ENCODE results near the gene N4BP2L1.

Gene N4BP2L1

GRCh38 chr13:32426191-32426989 lies 1.5 kb downstream of the N4BP2L1 start:
- DNase-seq (ENCODE audit: low spot score in 2 of 2): peak; percentile 42 to 61
- no peaks in the 10 kb centered on the region for H3K27me3 Mint-ChIP-seq
- peaks cover 33% of the 10 kb centered on the region for H3K4me1 Mint-ChIP-seq

DNA sequence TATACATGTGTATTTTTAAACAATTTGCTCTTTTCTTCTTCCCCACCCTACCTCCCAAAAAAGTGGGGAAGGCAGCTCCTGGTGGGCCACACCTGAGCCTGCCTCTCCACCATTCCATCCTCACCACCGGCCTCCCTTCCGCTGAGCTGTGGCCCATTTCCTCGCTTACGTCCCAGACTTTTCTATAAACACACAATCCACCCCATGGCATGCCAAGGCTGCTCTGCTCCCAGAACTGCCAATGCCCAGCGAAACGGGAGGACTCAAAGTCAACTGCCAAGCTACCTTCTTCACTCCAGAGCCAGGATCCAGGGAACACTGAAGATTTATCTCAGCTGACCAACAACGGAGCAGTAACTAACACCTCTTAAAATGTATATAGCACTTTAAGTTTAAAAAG lies 2.8 kb downstream of the N4BP2L1 start:
- peaks cover 33% of the 10 kb centered on the region for H3K4me1 Mint-ChIP-seq
- peak overlapping the region; percentile 100 for H3K27ac Mint-ChIP-seq
- no peak for DNase-seq (ENCODE audit: low spot score in 2 of 2)
- no peak for ATAC-seq (ENCODE audit: low read depth)
- H3K27me3 Mint-ChIP-seq: no peaks in the 10 kb centered on the region
- peaks cover 21% of the 10 kb centered on the region for H3K36me3 Mint-ChIP-seq
- peak overlapping the region; percentile 32 for H3K4me3 Mint-ChIP-seq
- no peaks in the 10 kb centered on the region for H3K9me3 Mint-ChIP-seq

More at GRCh38 chr13:32426191-32426989, 1.5 kb downstream of the N4BP2L1 start:
- ATAC-seq (ENCODE audit: low read depth): peak; percentile 53
- Mint-ChIP-seq H3K9me3 (no peaks in the 10 kb centered on the region), H3K27ac (peak overlapping the region; percentile 100), H3K36me3 (peaks cover 15% of the 10 kb centered on the region), H3K4me3 (peak overlapping the region; percentile 98)

DNA sequence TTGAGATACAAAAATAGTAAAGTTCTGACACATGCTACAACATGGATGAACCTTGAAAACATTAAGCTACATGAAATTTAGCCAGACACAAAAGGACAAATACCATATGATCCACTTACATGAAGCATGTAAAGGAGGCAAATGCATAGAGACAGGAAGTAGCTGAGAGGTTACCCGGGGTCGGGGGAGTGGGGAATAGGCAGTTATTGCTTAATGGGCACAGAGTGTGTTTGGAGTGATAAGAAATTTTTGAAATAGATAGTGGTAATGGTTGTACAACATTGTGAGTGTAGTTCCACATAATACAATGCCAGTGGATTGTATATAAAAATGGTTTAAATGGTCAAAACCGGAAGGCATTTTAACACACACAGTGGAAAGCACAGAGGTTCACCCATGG lies 4.3 kb downstream of the N4BP2L1 start:
- Mint-ChIP-seq H3K4me1 (peaks cover 30% of the 10 kb centered on the region), H3K27me3 (no peaks in the 10 kb centered on the region), H3K27ac (no peak overlapping the region), H3K4me3 (no peak overlapping the region), H3K36me3 (peaks cover 31% of the 10 kb centered on the region), H3K9me3 (no peaks in the 10 kb centered on the region)
- ATAC-seq (ENCODE audit: low read depth) (no peak), DNase-seq (ENCODE audit: low spot score in 2 of 2) (no peak)

- ATAC-seq (ENCODE audit: low read depth): no peak
- no peak for DNase-seq (ENCODE audit: low spot score in 2 of 2)
- no peaks in the 10 kb centered on the region for H3K27me3 Mint-ChIP-seq
- H3K4me3 Mint-ChIP-seq: no peak overlapping the region
- no peak overlapping the region for H3K27ac Mint-ChIP-seq
- peaks cover 15% of the 10 kb centered on the region for H3K4me1 Mint-ChIP-seq
- no peaks in the 10 kb centered on the region for H3K9me3 Mint-ChIP-seq
- H3K36me3 Mint-ChIP-seq: peaks cover 41% of the 10 kb centered on the region
These were observed 8.1 kb downstream of the N4BP2L1 start for GRCh38 chr13:32419862-32420261.

- H3K4me3 Mint-ChIP-seq: no peak overlapping the region
- H3K27me3 Mint-ChIP-seq: no peaks in the 10 kb centered on the region
- ATAC-seq (ENCODE audit: low read depth) (no peak), DNase-seq (ENCODE audit: low spot score in 2 of 2) (no peak)
- H3K9me3 Mint-ChIP-seq: no peaks in the 10 kb centered on the region
- no peak overlapping the region for H3K27ac Mint-ChIP-seq
- H3K36me3 Mint-ChIP-seq: peaks cover 37% of the 10 kb centered on the region
- H3K4me1 Mint-ChIP-seq: peaks cover 7% of the 10 kb centered on the region
These were observed 9.9 kb downstream of the N4BP2L1 start for GRCh38 chr13:32417995-32418394.

DNA sequence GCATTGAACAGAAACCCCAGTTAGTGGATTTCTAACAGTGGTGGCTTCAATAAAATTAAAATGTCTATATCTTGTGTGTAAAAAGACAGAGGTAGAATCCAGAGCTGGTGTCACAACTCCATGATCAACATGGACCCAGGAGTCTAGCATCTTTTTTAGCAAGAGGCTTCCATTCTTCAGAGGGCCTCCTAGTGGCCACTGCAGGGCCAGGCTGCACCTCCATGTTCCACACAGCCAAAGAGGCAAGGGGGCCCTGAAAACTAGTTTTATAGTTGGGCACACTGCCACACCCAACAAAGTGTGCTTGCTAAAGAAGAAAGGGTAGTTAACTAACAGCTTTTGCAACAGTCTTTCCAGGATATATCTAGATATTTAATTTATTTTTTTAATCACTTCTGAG lies 12.9 kb downstream of the N4BP2L1 start:
- peaks cover 23% of the 10 kb centered on the region for H3K36me3 Mint-ChIP-seq
- no peak overlapping the region for H3K27ac Mint-ChIP-seq
- DNase-seq (ENCODE audit: low spot score in 2 of 2): no peak
- peak; percentile 45 for ATAC-seq (ENCODE audit: low read depth)
- peaks cover 7% of the 10 kb centered on the region for H3K4me1 Mint-ChIP-seq
- H3K9me3 Mint-ChIP-seq: no peaks in the 10 kb centered on the region
- no peaks in the 10 kb centered on the region for H3K27me3 Mint-ChIP-seq
- H3K4me3 Mint-ChIP-seq: no peak overlapping the region

- Mint-ChIP-seq H3K4me1 (peaks cover 10% of the 10 kb centered on the region), H3K9me3 (no peaks in the 10 kb centered on the region), H3K27ac (no peak overlapping the region)
These were observed 13.3 kb downstream of the N4BP2L1 start for GRCh38 chr13:32414580-32414979.

DNA sequence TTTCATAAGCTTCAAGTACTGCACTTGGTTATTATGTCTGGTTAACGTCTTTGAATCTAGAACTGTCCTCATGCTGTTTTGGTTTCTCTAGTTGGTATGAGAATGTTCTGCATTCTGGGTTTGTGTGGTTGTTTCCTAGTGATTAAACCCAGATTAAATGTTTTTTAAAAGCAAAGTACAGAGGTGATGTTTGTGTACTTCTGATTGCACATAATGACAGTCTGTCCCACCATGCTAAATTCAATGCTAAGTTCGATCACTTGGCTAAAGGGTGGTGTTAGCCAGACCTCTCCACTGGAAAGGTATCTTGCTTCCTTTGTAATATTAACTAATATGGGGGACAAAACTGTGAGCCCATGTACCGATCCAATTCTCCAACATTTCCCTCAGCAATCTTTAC lies 14.6 kb downstream of the N4BP2L1 start:
- DNase-seq (ENCODE audit: low spot score in 2 of 2): no peak
- Mint-ChIP-seq H3K27me3 (no peaks in the 10 kb centered on the region), H3K9me3 (no peaks in the 10 kb centered on the region), H3K4me3 (no peak overlapping the region), H3K36me3 (peaks cover 20% of the 10 kb centered on the region), H3K4me1 (peaks cover 15% of the 10 kb centered on the region), H3K27ac (no peak overlapping the region)
- no peak for ATAC-seq (ENCODE audit: low read depth)

More at GRCh38 chr13:32414580-32414979, 13.3 kb downstream of the N4BP2L1 start:
- Mint-ChIP-seq H3K27me3 (no peaks in the 10 kb centered on the region), H3K4me3 (no peak overlapping the region), H3K36me3 (peaks cover 21% of the 10 kb centered on the region)
- no peak for ATAC-seq (ENCODE audit: low read depth)
- no peak for DNase-seq (ENCODE audit: low spot score in 2 of 2)

DNA sequence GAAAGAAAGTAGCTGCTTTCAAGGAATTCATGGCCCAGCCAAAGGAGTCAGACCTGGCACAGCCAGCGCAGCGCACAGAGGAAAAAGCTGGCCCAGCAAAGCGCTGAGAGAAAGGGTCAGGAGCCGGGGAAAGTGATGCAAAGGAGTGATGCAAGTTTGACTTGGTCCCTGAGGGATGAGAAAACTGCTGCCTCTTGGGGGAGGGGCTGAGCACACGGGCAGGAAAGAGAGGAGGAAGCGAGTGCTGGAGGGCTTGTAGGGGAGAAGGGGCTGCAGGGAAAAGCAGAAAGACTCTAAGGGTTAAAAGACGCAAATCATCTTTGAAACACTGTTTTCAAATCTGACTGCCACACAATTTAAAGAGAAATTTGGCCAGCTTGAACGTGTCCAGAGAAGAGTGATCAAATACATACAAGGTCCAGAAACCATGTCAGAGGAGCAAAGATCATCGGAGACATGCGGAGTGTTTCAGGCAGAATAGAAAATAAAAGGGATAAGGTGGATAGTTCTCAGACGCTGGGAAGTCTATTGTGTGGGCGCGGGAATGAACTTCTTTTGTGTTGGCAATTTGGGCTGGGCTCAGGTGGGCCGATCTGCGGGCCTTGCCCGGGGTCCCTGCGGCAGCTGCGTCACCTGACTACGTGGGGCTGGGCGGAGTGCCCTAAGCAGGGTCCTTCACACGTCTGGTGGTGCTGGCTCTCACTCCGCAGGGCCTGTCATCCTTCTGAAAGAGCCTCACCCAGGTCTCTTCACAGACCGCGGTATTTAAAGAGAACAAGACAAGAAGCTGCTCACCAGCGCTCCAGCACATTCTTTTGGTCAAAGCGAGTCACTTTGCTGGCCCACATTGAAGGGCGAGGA lies 18.1 kb downstream of the N4BP2L1 start:
- Mint-ChIP-seq H3K9me3 (no peaks in the 10 kb centered on the region), H3K4me3 (no peak overlapping the region), H3K27me3 (no peaks in the 10 kb centered on the region), H3K27ac (no peak overlapping the region), H3K36me3 (peaks cover 30% of the 10 kb centered on the region), H3K4me1 (peaks cover 16% of the 10 kb centered on the region)
- DNase-seq (ENCODE audit: low spot score in 2 of 2) (no peak), ATAC-seq (ENCODE audit: low read depth) (no peak)

GRCh38 chr13:32409001-32409313 lies 19.0 kb downstream of the N4BP2L1 start:
- peaks cover 16% of the 10 kb centered on the region for H3K4me1 Mint-ChIP-seq
- H3K9me3 Mint-ChIP-seq: no peaks in the 10 kb centered on the region
- no peaks in the 10 kb centered on the region for H3K27me3 Mint-ChIP-seq
- peaks cover 30% of the 10 kb centered on the region for H3K36me3 Mint-ChIP-seq
- DNase-seq (ENCODE audit: low spot score in 2 of 2) (no peak), ATAC-seq (ENCODE audit: low read depth) (no peak)
- no peak overlapping the region for H3K4me3 Mint-ChIP-seq
- peak overlapping the region; percentile 12 for H3K27ac Mint-ChIP-seq

DNA sequence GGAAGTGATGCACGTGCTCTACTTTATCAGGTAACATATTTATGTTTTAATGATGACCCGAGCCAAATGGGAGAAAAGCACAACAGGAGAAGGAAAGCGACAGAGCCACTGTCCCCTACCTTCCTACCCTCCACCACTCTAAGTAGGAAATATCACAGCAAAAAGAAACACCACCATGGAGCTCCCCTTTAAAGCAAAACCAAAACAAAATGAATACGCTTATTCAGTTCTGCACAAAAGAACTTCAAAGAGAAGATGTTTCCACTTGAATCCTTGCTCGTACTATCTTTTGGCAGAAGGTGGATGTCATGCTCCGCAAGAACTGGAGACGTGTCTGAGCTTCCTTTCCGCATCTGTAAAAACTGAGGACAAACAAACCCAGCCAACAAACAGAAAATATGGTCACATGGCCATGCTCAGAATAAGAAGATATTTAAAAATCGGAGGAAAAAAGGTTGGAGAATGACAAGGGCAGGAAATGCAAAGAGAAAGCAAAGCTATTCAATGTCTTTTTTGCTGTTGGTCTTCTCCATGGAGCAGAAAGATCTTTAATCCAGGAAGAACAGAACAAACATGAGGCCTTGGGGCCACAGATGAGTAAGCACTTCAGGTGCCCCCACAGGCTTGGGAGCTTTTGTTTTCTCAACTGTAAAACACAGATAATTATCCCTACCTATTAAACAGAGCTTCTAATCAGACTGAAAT lies 19.5 kb downstream of the N4BP2L1 start:
- no peak for DNase-seq (ENCODE audit: low spot score in 2 of 2)
- H3K27ac Mint-ChIP-seq: peak overlapping the region; percentile 12
- H3K27me3 Mint-ChIP-seq: no peaks in the 10 kb centered on the region
- peaks cover 30% of the 10 kb centered on the region for H3K36me3 Mint-ChIP-seq
- no peak for ATAC-seq (ENCODE audit: low read depth)
- H3K4me3 Mint-ChIP-seq: no peak overlapping the region
- H3K4me1 Mint-ChIP-seq: peaks cover 16% of the 10 kb centered on the region
- H3K9me3 Mint-ChIP-seq: no peaks in the 10 kb centered on the region

- H3K4me3 Mint-ChIP-seq: no peak overlapping the region
These were observed 20.1 kb downstream of the N4BP2L1 start for GRCh38 chr13:32407854-32408253.

GRCh38 chr13:32403108-32403507 lies 24.8 kb downstream of the N4BP2L1 start:
- ATAC-seq (ENCODE audit: low read depth): no peak
- Mint-ChIP-seq H3K9me3 (no peaks in the 10 kb centered on the region), H3K36me3 (peaks cover 34% of the 10 kb centered on the region), H3K27me3 (no peaks in the 10 kb centered on the region), H3K27ac (no peak overlapping the region), H3K4me1 (peaks cover 2% of the 10 kb centered on the region), H3K4me3 (no peak overlapping the region)
- DNase-seq (ENCODE audit: low spot score in 2 of 2): no peak

More at GRCh38 chr13:32407854-32408253, 20.1 kb downstream of the N4BP2L1 start:
- Mint-ChIP-seq H3K4me1 (peaks cover 16% of the 10 kb centered on the region), H3K9me3 (no peaks in the 10 kb centered on the region), H3K36me3 (peaks cover 31% of the 10 kb centered on the region), H3K27me3 (no peaks in the 10 kb centered on the region), H3K27ac (no peak overlapping the region)
- ATAC-seq (ENCODE audit: low read depth) (no peak), DNase-seq (ENCODE audit: low spot score in 2 of 2) (no peak)

DNA sequence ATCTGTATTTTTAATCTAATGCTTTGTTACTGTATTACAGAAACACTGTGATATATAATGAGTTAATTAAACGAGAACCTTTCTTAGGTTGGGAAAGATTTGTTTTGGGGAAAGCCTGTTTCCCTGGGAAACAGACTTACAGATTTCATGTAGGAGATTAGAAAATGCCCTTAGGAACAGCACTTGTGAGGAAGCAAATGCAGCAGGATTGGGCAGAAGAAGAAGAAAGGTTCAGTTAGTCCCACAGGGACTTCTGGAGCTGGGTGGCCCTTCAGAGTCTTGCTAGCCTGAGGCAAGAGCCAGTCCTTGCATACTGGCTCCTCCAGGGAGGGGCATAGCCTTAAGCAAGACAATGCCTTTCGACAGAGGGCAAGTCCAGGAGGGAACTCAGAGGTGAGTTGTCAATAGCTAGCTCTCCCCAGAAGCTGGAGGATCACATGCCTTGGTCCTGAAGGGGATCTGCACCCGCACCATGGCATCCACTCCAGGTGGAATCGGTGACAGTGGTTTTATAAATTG lies 36.8 kb downstream of the N4BP2L1 start:
- no peaks in the 10 kb centered on the region for H3K27me3 Mint-ChIP-seq
- no peaks in the 10 kb centered on the region for H3K36me3 Mint-ChIP-seq
- H3K4me3 Mint-ChIP-seq: no peak overlapping the region
- peaks cover 2% of the 10 kb centered on the region for H3K4me1 Mint-ChIP-seq
- no peaks in the 10 kb centered on the region for H3K9me3 Mint-ChIP-seq
- ATAC-seq (ENCODE audit: low read depth) (no peak), DNase-seq (ENCODE audit: low spot score in 2 of 2) (no peak)
- no peak overlapping the region for H3K27ac Mint-ChIP-seq

Measured in memory B cell (primary cell).